Measurements from ENCODE around the gene DSE.

GRCh38 chr6:116461331-116461931, 90.7 kb downstream of the DSE start, which contains the start of gene CALHM6:
- no peak for TF ChIP-seq CTCF (conservative IDR thresholded peaks at IDR 0.05 in 1 of 2, IDR thresholded peaks at IDR 0.05 in 1 of 2; ENCODE audit: low read depth in 1 of 2, low read length in 2 of 2)
- TF ChIP-seq EZH2 (IDR thresholded peaks at IDR 0.05; ENCODE audit: low read length, missing control alignments), result no peak
